Endothelial cell of umbilical vein (primary cell): Measurements from ENCODE around the gene PSMD10. TPM values are rescaled to one million over a fixed set of nuclear protein-coding genes. Genes with fewer than 3 reads are reported as not detected.

Experiments used
- BruUV-seq: library from RNA; stranded (reverse); fragments of 400-500 nt; replicated peaks from 2 replicates; lab custom pipeline; 2021; lab: Mats Ljungman, UMichigan
- CTCF ChIA-PET: fragments of 300-600, 350-600 bp; sonication (Branson Sonifier 250); formaldehyde crosslinking; loops from one replicate; lab custom pipeline; 2021; ENCODE audit warnings: antibody characterized with exemption, inconsistent platforms; lab: Charles Lee
- POLR2A ChIA-PET: fragments of 300-600, 350-600 bp; sonication (Branson Sonifier 250); formaldehyde crosslinking; loops from one replicate; lab custom pipeline; 2021; ENCODE audit warnings: antibody characterized with exemption, inconsistent platforms; lab: Charles Lee
- DNase-seq: peaks from one replicate; pipeline ENCODE4 v3.0.0-alpha.2; 2011; ENCODE audit warnings: low read depth, low spot score
- FAIRE-seq: peaks from 2 replicates; lab custom pipeline; 2011; peaks lifted over from hg19 to GRCh38; lab: Jason Lieb, UNC
- H2AFZ ChIP-seq: 2 replicates; pipeline ENCODE4 v1.6.0; 2012; ENCODE audit warnings: low read depth, low read length, control low read depth, inconsistent platforms
- H3K27ac ChIP-seq: 2 replicates; pipeline ENCODE4 v1.5.1; 2011; ENCODE audit warnings: low read depth, mild to moderate bottlenecking, control low read depth, low read length, moderate library complexity; ENCODE audit not compliant: insufficient read depth
- H3K27me3 ChIP-seq, 2 experiments: 2 replicates each; pipeline versions ENCODE4 v1.6.0 to v1.6.1; 2011; ENCODE audit warnings: low read length in 2 of 2, mixed read lengths in 1 of 2; ENCODE audit not compliant: control insufficient read depth in 2 of 2, insufficient read depth in 2 of 2
- H3K36me3 ChIP-seq, 2 experiments: 2 replicates in 1 of 2; 3 replicates in 1 of 2; pipeline ENCODE4 v1.5.1; 2011; ENCODE audit warnings: low read length in 2 of 2, mild to moderate bottlenecking in 1 of 2, moderate library complexity in 1 of 2; ENCODE audit not compliant: control insufficient read depth in 2 of 2, insufficient read depth in 2 of 2; ENCODE audit errors: extremely low read depth in 1 of 2
- H3K4me1 ChIP-seq: 3 replicates; pipeline ENCODE4 v1.5.1; 2011; ENCODE audit warnings: mild to moderate bottlenecking, low read length; ENCODE audit not compliant: control insufficient read depth, insufficient read depth; ENCODE audit errors: extremely low read depth
- H3K4me2 ChIP-seq: 2 replicates; pipeline ENCODE4 v1.6.1; 2011; ENCODE audit warnings: low read length, control low read depth, mixed read lengths; ENCODE audit not compliant: insufficient read depth
- H3K4me3 ChIP-seq, 3 experiments: fragments of 200-600 bp in 1 of 3; sonication (generic), shearing (Covaris generic) in 1 of 3; replicated peaks in 1 of 3; 2 replicates each; pipeline ENCODE4 v1.5.1; 2011 to 2016; ENCODE audit warnings: control low read depth in 3 of 3, low read length in 3 of 3, mild to moderate bottlenecking in 2 of 3, inconsistent platforms in 1 of 3, low read depth in 1 of 3, moderate library complexity in 1 of 3; ENCODE audit not compliant: insufficient read depth in 1 of 3
- H3K79me2 ChIP-seq: 2 replicates; pipeline ENCODE4 v1.6.0; 2012; ENCODE audit warnings: low read length, inconsistent platforms; ENCODE audit not compliant: control insufficient read depth, insufficient read depth
- H3K9ac ChIP-seq: replicated peaks from 2 replicates; pipeline ENCODE3; 2011; ENCODE audit warnings: low read length, control low read depth; ENCODE audit not compliant: insufficient read depth; ENCODE audit errors: extremely low read depth
- H3K9me1 ChIP-seq: replicated peaks from 3 replicates; pipeline ENCODE4 v1.6.0; 2011; ENCODE audit warnings: mild to moderate bottlenecking, low read length; ENCODE audit not compliant: control insufficient read depth, insufficient read depth; ENCODE audit errors: extremely low read depth
- H3K9me3 ChIP-seq: replicated peaks from 2 replicates; pipeline ENCODE4 v1.5.1; 2012; ENCODE audit warnings: low read length, inconsistent platforms; ENCODE audit not compliant: control insufficient read depth, insufficient read depth
- H4K20me1 ChIP-seq: replicated peaks from 2 replicates; pipeline ENCODE3; 2011; ENCODE audit warnings: mild to moderate bottlenecking, low read length; ENCODE audit not compliant: control insufficient read depth, insufficient read depth; ENCODE audit errors: extremely low read depth
- CTCF ChIP-seq, 2 donors: IDR thresholded peaks; 1 replicate in 1 of 2; 2 replicates in 1 of 2; pipeline ENCODE4 v1.5.1; 2011; ENCODE audit warnings: low read length in 2 of 2, mild to moderate bottlenecking in 2 of 2, moderate library complexity in 2 of 2, control low read depth in 1 of 2, inconsistent platforms in 1 of 2, low read depth in 1 of 2; ENCODE audit not compliant: insufficient read depth in 1 of 2; ENCODE audit errors: extremely low read depth in 1 of 2
- EZH2 ChIP-seq: IDR thresholded peaks from 2 replicates; pipeline ENCODE4 v1.6.1; 2012; ENCODE audit warnings: borderline replicate concordance, low read depth, mild to moderate bottlenecking, moderate library complexity, low read length, inconsistent platforms; ENCODE audit not compliant: severe bottlenecking
- FOS ChIP-seq: IDR thresholded peaks from 2 replicates; pipeline ENCODE4 v1.6.1; 2011; ENCODE audit warnings: mild to moderate bottlenecking, low read length, moderate library complexity, borderline replicate concordance; ENCODE audit not compliant: insufficient read depth
- GATA2 ChIP-seq: IDR thresholded peaks from 2 replicates; pipeline ENCODE4 v1.7.0; 2011; ENCODE audit warnings: low read depth, mild to moderate bottlenecking, moderate library complexity, mixed read lengths, low read length; ENCODE audit not compliant: insufficient read length, insufficient read depth
- JUN ChIP-seq: IDR thresholded peaks from 2 replicates; pipeline ENCODE4 v1.6.1; 2011; ENCODE audit warnings: borderline replicate concordance, low read depth; ENCODE audit not compliant: insufficient read length, insufficient read depth
- MAX ChIP-seq: IDR thresholded peaks from 2 replicates; pipeline ENCODE4 v1.6.1; 2011; ENCODE audit not compliant: insufficient read depth, insufficient read length
- MYC ChIP-seq: IDR thresholded peaks from one replicate; pipeline ENCODE4 v1.6.1; 2011; ENCODE audit warnings: mild to moderate bottlenecking, low read depth, low read length
- POLR2A ChIP-seq: IDR thresholded peaks from 2 replicates; pipeline ENCODE4 v1.6.1; 2012; ENCODE audit warnings: low read depth, mild to moderate bottlenecking, control low read depth, low read length
- POLR2AphosphoS5 ChIP-seq: IDR thresholded peaks from 2 replicates; pipeline ENCODE4 v1.6.1; 2012; ENCODE audit warnings: low read depth, mild to moderate bottlenecking, control low read depth, low read length, moderate library complexity; ENCODE audit not compliant: insufficient read depth
- dilution Hi-C: fragments of 300-500 bp; cut with MboI; formaldehyde crosslinking; loops from one replicate; pipeline ENCODE4 v1.15.0; 2019; ENCODE audit warnings: low sequenced_read_pairs; ENCODE audit not compliant: extremely low pct_ligation_motif_present
- intact Hi-C: fragments of 100-400 bp; cut with micrococcal nuclease; formaldehyde crosslinking; loops from one replicate; pipeline ENCODE4 v1.10.0; 2022
- polyA plus RNA-seq, 4 experiments: library from polyadenylated mRNA; depleted of rRNA in 3 of 4; stranded (reverse) in 3 of 4; unstranded in 1 of 4; fragments of >200 nt; gene quantifications; 2 replicates each; pipeline versions ENCODE4 v1.2.1 to v1.2.3, GENCODE V29; 2011 to 2012; ENCODE audit warnings: missing spikeins in 1 of 4
- total RNA-seq: library from RNA; stranded (reverse); gene quantifications from 2 replicates; pipeline ENCODE4 v1.2.3, GENCODE V29; 2021

PSMD10 gene
- total and polyA plus RNA-seq, 2 donors (not counting 3 experiments of a cell fraction or from before 2014, with no cell fraction given): 82.7 to 93.8 TPM

- H3K36me3 ChIP-seq: no peaks in the 10 kb centered on the region
- H3K9me1 ChIP-seq: no peaks in the 10 kb centered on the region
- no TSS peak for BruUV-seq
- ChIA-PET POLR2A (no interaction called here), CTCF (no interaction called here)
- H3K4me3 ChIP-seq: no peak overlapping the region
- H3K4me1 ChIP-seq: no peaks in the 10 kb centered on the region
- TF ChIP-seq FOS (no peak), JUN (no peak), EZH2 (no peak), GATA2 (no peak), MYC (no peak), CTCF (IDR thresholded peaks at IDR 0.05; ENCODE audit: extremely low read depth in 1 of 2, insufficient read depth in 1 of 2, low read depth in 1 of 2, low read length in 2 of 2) (no peak), MAX (no peak), POLR2AphosphoS5 (no peak), POLR2A (no peak)
- H4K20me1 ChIP-seq: no peaks in the 10 kb centered on the region
- FAIRE-seq (peak; percentile 79), DNase-seq (no peak)
- H2AFZ ChIP-seq: no peak overlapping the region
- dilution Hi-C loops (no loop called here), intact Hi-C loops (no loop called here)
- H3K79me2 ChIP-seq: no peaks in the 10 kb centered on the region
- no peak overlapping the region for H3K4me2 ChIP-seq
- no peaks in the 10 kb centered on the region for H3K9me3 ChIP-seq
- no peak overlapping the region for H3K27ac ChIP-seq
- H3K9ac ChIP-seq: no peak overlapping the region
- no peaks in the 10 kb centered on the region for H3K27me3 ChIP-seq
Observed at GRCh38 chrX:108055546-108055945, 35.8 kb downstream of the PSMD10 start.
